GM18519 (cell line): ENCODE data around the gene ZMYND15.

ENCODE experiments used
- ATAC-seq: cut with Tn5 transposase; IDR thresholded peaks from one replicate; pipeline ENCODE4 v1.9.1; 2021; ENCODE audit warnings: mild to moderate bottlenecking, moderate library complexity; ENCODE audit not compliant: unreplicated experiment, low FRiP score

Gene ZMYND15

DNA sequence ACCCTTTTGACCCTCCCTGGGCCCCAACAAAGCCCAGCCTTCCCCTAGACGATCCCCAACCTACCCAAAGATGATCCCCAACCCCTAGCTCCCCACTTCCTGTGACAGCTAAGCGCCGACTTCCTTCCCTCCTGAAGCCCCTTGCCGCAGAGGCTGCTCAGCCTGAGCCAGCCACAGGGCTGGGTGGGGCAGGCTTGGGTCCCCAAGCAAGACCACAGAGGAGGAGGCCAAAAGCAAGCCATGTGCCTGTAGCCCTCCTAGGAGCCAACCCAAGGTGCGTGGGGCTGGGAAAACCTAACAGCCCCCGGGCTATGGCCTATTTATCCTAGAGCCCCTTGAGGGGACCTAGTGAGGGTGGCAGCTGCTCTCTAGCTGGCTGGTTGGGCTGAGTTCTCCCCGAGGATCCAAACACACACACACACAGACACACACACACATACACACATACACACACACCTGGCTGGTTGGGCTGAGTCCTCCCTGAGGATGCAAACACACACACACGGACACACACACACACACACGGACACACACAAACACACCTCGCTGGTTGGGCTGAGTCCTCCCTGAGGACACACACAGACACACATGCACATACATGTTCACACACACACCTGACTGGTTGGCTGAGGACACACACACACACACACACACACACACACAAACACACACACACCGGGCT lies 24.4 kb upstream of the ZMYND15 start:
- ATAC-seq, result no peak

DNA sequence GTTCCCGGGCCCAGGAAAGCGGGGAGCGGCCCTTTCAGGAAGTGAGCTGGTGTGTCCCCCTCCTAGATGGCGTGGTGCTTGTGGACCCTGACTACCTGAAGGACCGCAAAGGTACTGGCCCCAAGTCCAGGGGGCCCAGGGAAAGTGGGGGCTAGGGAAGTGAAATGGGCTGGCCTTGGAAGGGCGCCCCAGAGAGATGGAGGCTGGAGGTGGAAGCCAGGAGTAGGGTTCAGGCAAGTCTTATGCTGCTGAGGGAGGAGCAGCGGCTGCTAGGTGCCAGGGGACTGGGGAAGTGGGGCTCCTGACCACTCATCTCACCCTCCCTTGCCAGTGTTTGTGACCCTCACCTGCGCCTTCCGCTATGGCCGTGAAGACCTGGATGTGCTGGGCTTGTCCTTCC lies 23.6 kb upstream of the ZMYND15 start:
- no peak for ATAC-seq

DNA sequence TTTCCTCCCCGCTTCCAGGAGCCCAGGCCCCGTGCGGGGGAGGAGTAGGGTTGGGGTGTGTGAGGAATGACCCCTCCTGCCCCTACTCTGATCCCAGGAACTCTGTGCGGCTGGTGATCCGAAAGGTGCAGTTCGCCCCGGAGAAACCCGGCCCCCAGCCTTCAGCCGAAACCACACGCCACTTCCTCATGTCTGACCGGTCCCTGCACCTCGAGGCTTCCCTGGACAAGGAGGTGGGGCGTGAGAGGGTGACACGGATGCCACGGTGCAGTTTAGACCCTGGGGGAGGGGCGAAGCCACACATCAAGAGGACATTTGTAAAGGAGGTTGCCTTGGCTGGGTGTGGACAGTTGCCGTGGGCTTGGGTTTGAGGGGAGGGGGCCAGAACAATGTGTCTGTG lies 21.8 kb upstream of the ZMYND15 start:
- no peak for ATAC-seq

DNA sequence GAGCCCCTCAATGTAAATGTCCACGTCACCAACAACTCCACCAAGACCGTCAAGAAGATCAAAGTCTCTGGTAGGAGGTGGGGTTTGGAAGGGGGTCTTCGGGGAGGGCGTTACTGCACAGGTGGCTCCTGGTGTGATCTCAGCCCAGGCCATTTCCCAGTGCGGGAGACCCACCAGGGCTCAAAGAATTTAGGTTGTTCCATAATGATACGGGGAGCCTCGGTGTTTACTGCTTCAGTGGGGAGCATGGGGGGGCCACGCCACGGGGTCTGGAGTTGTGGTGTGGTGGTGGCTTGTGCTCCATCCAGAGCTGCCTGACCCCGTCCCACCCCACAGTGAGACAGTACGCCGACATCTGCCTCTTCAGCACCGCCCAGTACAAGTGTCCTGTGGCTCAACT lies 21.4 kb upstream of the ZMYND15 start:
- no peak for ATAC-seq

DNA sequence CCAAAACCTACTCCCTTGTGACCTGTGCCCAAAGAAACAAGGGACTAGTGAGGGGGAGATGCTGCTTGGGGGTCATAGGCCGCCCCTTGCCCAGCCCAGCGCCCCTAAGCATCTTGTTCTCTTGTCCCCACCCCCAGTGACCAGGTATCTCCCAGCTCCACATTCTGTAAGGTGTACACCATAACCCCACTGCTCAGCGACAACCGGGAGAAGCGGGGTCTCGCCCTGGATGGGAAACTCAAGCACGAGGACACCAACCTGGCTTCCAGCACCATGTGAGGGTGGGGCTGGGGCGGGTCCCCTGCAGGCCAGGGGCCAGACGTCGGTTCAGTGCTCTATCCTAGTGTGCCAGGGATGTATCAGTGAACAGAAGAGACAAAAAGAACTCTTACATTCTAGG lies 20.5 kb upstream of the ZMYND15 start:
- no peak for ATAC-seq

DNA sequence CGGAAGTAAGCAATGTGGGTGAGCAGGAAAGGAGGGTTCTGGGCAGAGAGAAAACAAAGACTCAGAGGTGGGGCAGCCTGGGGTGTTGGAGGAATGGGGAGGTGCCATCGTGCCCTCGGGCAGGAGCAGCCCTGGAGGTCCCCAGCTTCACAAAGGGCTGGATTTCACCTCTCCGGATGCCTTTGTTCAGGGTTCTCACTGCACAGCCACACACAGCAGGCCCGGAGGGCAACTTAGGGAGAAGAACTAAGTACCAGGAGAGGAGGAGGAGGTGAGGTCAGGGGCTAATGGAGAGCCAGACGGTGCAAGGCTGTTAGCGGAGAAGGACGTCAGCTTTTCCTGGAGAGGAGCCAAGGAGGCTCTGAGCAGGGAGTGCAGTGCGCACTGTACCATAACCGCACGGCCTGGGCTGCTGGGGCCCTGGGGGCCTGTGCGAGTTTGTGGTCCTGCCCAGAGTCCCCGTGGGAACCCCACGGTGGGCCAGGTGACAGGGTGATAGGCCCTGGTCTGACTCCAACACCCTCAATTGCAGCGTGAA lies 19.9 kb upstream of the ZMYND15 start:
- no peak for ATAC-seq

DNA sequence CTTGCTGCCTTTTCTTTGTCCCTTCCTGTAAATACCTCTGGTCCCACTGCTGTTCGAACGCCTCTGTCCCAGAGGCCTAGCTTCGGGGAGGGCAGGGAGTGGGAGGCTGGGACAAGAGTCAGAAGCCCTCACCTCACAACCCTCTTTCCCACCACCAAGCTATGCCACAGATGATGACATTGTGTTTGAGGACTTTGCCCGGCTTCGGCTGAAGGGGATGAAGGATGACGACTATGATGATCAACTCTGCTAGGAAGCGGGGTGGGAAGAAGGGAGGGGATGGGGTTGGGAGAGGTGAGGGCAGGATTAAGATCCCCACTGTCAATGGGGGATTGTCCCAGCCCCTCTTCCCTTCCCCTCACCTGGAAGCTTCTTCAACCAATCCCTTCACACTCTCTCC lies 18.8 kb upstream of the ZMYND15 start:
- ATAC-seq, result no peak

DNA sequence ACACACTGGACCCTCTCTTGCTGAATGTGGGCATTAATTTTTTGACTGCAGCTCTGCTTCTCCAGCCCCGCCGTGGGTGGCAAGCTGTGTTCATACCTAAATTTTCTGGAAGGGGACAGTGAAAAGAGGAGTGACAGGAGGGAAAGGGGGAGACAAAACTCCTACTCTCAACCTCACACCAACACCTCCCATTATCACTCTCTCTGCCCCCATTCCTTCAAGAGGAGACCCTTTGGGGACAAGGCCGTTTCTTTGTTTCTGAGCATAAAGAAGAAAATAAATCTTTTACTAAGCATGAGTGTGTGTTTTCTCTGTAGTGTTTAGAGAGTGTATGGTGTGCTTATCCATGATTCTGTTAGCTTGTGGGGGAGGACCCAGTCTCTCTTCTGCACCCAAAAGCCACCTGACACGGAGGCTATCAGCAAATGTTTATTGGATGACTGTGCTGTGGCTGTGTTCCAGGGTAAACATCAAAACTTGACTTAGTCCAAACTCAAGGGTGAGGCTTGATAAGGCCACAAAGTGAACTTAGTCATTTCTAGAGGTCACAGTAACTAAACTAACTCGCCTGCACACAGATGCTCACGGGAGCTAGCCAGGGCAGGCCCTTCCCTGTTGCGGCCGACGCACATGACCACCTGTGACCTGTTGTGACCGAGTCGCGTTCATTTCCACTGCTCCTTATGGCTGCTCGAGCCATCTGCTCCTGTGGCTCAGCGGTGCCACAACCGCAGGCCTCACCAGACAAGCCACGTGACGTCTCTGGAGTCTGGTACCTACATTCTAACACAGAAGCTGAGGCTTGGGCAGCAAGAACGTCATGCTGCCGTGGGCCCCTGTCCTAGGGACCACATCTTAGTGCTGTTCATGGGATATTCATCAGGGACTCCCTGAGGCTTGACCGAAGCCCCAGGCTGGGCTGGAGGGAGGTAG lies 18.2 kb upstream of the ZMYND15 start:
- ATAC-seq, result no peak

DNA sequence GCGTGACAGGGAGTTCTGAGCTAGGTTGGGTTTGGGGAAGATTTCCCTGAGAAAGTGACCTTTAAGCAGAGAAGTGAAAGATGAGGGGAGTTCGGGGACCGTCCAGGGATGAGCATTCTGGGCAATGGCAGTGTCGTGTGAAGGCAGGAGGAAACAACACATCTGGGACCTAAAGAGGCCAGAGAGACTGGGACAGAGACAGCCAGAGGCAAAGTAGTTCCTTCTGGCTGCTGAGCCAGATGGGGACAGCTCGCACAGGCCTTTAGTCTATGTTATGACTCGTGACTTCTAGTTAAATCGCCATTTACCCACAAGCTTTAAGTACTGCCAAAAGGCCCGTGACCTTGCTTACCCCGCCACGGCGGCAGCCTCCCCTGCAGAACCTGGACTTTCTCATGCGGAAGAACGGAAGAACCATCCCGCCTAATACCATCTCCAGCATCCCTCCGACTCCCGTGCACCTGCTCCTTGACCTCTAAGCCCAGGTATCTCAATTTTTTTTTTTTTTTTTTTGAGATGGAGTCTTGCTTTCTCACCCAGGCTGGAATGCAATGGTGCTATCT lies 16.9 kb upstream of the ZMYND15 start:
- ATAC-seq, result no peak

DNA sequence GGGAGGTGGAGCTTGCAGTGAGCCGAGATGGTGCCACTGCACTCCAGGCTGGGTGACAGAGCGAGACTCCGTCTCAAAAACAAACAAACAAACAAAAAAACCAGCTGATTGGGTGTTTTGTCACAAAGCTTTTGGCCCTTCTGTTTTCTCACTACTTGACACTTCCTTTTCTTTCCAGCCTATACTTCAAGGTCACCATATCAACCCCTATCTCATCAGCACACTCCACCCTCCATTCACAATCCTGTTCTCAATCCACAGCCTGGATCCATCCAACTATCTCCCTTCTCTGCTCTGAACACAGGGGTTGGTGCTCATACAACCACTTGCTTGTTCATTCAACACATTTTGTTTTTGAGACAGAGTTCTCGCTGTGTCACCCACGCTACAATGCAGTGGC lies 15.0 kb upstream of the ZMYND15 start:
- ATAC-seq, result no peak

DNA sequence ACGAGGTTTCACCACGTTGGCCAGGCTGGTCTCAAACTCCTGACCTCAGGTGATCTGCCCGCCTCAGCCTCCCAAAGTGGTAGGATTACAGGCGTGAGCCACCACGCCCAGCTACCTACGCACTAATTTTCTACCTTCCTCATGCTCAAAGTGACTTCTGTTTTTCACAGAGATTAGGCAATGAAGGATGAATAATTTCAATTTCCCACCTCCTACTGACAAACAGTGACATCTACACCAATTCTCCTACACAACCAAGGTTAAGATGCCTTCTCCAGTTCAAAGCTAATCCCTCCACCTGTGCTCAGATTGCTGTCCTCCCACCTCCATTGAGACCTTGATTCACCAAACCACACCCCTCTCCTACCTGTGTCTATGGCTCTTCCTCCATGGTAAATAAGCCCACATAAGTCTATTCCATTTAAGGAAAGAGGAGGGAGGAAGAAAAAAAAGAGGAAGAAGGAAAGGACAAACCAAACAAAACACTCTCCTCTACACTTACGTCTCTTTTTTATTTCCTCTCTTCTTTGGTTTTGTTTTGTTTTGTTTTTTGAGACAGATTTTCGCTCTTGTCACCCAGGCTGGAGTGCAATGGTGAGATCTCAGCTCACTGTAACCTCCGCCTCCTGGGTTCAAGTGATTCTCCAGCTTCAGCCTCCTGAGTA lies 13.9 kb upstream of the ZMYND15 start:
- no peak for ATAC-seq

DNA sequence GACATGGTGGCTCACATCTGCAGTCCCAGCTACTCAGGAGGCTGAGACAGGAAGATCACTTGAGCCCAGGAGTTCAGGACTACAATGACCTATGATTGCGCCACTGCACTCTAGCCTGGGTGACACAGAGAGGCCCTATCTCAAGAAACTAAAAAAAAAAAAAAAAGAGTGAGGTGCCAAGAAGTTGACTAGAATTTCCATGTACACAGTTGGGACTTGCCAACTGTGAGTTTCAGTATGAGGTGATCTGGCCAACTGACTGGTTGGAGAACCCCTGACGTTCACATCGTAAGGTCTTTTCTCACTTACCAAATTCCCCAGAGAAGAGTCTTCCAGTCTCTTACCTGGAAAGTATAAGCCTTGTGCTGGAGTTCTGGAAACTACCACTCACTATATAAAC lies 11.5 kb upstream of the ZMYND15 start:
- ATAC-seq, result no peak

DNA sequence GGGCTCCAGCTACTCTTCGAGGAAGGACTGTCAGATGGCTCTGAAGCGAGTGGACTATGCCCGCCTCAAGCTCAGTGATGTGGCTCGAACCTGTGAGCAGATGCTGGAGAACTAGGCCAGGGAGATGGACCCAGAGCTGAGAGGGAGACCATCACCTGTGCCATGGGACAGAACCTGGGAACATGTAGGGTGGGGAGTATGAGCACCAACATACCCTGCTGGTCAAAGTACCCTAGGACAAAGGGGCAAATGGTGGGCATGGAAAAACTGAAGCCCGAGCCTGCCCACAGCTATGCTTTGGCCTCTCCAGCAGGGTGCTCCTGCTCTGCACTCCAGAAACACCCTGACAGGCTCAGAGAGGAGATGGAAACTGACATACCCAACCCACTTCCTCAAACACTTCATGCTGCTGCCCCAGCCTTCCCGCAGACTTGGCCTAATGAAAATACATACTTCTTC lies 6.5 kb upstream of the ZMYND15 start:
- ATAC-seq, result no peak

DNA sequence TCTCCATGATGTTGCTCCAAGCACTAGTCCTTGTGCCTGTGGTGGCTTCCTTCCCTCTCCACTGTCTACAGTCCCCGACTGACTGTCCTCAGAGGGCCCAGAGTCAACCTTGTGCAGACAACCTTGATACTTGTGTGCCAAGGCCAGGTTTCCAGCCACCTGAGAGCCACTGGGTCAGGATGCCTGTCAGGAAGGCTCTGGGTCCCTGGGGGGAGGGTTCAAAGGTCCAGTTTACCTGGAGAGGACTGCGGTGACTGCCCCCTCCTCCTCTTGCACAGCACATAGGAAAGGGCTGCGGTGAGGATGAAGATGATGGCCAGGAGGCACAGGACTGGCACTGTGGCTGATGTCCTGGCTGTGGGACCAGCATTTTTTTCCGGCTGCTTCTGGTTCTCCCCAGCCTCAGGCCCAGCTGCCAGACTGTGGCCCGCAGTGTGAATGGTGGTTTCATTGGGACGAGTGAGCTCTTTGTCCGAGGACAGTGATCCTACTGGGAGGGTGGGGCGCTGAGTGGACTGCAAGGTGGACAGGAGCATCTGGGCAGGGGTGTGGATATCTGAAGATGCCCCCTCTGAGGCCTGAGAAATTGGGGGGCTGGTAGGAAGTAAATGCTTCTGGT lies 4.7 kb upstream of the ZMYND15 start:
- ATAC-seq, result no peak

DNA sequence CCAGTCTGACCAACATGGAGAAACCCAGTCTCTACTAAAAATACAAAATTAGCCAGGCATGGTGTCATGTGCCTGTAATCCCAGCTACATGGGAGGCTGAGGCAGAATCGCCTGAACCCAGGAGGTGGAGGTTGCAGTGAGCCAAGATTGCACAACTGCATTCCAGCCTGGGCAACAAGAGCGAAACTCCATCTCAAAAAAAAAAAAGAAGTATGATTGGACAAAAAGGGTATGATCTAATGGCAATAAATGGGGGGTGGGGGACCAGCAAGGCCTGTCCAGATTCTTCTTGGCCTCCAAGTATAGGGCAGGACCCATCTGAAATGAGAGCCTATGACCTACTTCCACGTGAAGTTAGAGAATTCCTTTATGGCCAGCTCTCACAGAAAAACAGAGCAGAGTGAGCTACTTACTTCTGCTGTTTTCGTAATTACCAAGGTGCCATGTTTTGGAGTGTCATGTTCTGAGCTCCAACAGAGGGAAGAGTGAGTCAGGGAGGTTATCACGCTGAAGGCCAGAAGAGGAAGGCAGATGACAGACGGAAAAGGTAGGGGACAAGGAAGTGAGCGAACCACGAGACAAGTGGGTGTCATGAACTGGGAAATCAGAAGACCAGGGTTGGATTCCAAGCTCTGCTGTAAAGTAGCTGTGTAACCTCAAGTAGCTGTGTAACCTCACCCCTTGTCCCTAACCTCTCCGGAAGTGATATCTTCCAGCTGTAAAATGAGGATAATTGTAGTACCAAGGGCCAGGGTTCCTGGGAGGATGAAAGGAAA lies 3.6 kb upstream of the ZMYND15 start:
- no peak for ATAC-seq

DNA sequence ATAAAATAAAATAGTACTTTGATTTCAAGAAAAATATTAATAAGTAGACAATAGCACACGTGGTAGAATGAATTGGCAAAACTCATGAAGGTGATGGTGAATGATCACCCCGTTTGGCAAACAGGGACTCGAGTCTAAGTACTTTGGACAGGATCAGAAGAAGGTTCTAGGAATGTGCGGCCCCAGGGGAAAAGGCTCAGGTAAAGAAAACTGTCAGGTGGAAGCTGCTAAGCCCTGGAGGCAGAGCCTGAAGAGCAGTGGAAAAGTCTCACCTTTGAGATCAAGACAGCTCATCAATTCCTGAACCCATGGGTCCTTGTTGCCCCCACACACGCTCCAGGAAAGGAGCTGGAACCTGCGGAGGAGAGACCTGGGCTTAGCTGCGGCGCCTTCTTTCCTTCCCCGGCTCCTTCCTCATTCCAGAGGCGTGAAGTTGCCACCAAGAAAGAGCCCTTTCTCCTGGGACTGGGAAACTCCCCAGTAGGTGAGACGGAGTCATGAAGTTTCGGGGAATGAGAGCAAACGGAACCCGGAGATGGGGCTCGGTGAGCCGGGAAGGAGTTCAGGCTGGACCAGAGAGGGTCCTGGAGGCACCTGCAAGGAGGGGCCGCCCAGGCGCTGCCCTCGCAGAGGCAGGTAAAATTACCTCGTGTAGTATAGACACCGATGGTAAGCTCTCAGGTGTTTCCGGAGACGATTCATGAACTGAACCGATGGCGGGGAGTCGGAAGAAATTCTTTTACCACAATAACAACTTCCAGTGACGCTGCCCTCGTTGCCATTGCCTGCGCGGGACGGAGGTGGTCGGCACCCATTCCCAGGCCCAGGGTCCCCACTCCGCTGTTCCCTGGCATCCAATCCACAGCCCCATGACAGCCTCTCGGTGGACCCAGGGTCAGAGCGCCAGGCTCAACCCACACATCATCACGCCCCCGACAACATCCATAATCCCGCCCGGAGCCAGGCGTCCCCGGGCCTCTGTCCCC lies 1.2 kb upstream of the ZMYND15 start:
- ATAC-seq, result no peak

DNA sequence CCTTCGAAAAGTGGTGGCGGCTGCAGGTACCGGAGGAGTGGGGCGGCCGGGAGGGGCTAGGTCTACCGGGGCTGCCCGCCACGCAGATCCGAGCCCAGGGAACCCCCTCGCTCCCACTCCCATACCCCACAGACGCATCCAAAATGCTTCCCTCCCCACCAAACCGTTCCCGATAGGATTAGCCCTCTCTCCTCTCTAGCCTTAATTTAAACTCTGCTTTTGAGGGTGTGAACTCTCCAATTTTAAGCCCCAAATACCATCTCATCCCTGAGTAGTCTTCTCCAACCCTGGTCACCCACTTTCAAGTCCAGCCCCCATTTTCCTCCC lies 355 bp downstream of the ZMYND15 start:
- ATAC-seq, result no peak

DNA sequence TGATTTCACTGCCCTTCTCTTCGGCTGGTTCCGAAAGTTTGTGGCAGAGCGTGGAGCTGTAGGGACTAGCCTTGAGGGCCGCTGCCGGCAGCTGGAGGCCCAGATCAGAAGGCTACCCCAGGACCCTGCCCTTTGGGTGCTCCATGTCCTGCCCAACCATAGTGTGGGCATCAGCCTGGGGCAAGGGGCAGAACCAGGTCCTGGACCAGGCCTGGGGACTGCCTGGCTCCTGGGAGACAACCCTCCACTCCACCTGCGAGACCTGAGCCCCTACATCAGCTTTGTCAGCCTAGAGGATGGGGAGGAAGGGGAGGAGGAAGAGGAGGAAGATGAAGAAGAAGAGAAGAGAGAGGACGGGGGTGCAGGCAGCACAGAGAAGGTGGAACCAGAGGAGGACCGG lies 951 bp downstream of the ZMYND15 start:
- ATAC-seq, result no peak

DNA sequence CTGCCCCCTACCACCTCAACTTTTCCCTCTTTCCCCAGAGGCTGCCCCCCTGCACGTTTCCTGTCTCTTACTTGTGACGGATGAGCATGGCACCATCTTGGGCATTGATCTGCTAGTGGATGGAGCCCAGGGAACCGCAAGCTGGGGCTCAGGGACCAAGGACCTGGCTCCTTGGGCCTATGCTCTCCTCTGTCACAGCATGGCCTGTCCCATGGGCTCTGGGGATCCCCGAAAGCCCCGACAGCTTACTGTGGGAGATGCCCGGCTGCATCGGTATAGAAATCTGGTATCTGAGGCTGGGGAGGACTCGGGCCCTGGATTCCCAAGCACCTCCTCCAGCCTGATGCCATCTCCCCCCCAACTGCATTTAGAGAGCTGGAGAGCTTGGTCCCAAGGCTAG lies 1.9 kb downstream of the ZMYND15 start:
- ATAC-seq, result no peak
